GM12892 (cell line): ENCODE data around the gene KRT17.
"Not testable (repeated sequence)": the region's sequence is repeated elsewhere in the genome, so short reads cannot be mapped to it uniquely, and the experiment has no call there.

Experiments used
- DNase-seq: peaks from one replicate; pipeline ENCODE4 v3.0.0; 2011; ENCODE audit not compliant: insufficient read length
- FAIRE-seq: peaks from 2 replicates; lab custom pipeline; 2011; peaks lifted over from hg19 to GRCh38; lab: Jason Lieb, UNC
- POLR2A ChIP-seq: IDR thresholded peaks from 2 replicates; pipeline ENCODE4 v1.6.1; 2011; ENCODE audit warnings: low read depth, low read length, control low read depth
- POLR2AphosphoS5 ChIP-seq: IDR thresholded peaks from 2 replicates; pipeline ENCODE4 v1.6.1; 2011; ENCODE audit warnings: low read depth, low read length, control low read depth
- TAF1 ChIP-seq: IDR thresholded peaks from 2 replicates; pipeline ENCODE4 v1.6.1; 2011; ENCODE audit warnings: low read depth, mild to moderate bottlenecking, control low read depth, low read length, borderline replicate concordance

KRT17 gene

GRCh38 chr17:41614098-41614497, 10.3 kb downstream of the KRT17 start:
- TF ChIP-seq POLR2AphosphoS5 (no peak), TAF1 (no peak), POLR2A (no peak)
- FAIRE-seq (no peak), DNase-seq (no peak)

- FAIRE-seq: no peak
- DNase-seq: no peak
- TF ChIP-seq POLR2AphosphoS5 (no peak), POLR2A (no peak), TAF1 (no peak)
Measured at GRCh38 chr17:41613277-41614082, 10.9 kb downstream of the KRT17 start.

GRCh38 chr17:41612376-41613160, 11.8 kb downstream of the KRT17 start, which contains the start of gene KRT16:
Gene KRT16, minus strand, starts transcription at chr17:41612767. Its CDS starts 79 bp downstream, at chr17:41612688.
- FAIRE-seq, DNase-seq: not testable (repeated sequence)

DNA sequence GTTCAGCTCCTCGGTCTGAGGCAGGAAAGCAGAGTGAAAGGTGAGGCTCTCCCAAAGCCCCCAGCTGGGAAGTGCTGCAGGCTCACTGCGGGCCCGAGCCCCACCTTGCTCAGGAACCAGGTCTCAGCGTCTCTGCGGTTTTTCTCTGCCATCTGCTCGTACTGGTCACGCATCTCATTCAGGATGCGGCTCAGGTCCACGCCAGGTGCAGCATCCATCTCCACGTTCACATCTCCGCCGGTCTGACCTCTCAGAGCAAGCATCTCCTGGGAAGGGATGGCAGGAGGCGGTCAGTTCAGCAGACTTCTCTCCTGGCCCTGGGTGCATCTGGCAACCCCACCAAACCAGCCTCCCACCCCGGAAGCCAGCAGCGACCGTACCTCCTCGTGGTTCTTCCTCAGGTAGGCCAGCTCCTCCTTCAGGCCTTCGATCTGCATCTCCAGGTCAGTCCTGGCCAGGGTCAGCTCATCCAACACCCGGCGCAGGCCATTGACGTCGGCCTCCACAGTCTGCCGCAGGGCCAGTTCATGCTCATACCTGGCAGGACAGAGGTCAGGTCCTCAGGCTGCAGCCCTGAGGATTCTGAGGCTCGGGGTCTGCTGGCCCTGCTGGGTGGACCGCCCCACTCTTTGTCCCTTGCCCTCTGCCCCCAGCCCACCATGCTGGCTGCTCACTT, 13.3 kb downstream of the KRT17 start:
- DNase-seq: no peak
- FAIRE-seq: no peak
- no peak for TF ChIP-seq POLR2AphosphoS5
- TF ChIP-seq TAF1: no peak
- no peak for TF ChIP-seq POLR2A

DNA sequence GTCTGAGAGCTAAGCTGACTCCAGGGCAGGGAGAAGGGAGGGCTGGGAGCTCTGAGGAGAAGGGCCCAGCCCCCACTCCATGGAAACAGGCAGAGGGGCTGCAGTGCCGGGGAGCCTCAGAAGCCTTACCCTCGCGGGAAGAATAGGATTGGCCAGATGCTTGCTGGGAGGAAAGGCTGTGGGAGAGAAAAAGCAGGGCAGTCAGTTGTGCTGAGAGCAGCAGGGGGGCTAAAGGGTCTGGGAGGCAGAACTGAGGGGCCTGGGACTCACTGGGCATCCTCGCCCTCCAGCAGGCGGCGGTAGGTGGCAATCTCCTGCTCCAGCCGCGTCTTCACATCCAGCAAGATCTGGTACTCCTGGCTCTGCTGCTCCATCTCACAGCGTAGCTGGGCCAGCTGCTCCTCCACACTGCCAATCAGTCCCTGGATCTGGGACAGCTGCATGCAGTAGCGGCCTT, 14.3 kb downstream of the KRT17 start:
- DNase-seq, FAIRE-seq: not testable (repeated sequence)

- DNase-seq, FAIRE-seq: not testable (repeated sequence)
Measured at GRCh38 chr17:41606930-41607329, 17.4 kb downstream of the KRT17 start.

DNA sequence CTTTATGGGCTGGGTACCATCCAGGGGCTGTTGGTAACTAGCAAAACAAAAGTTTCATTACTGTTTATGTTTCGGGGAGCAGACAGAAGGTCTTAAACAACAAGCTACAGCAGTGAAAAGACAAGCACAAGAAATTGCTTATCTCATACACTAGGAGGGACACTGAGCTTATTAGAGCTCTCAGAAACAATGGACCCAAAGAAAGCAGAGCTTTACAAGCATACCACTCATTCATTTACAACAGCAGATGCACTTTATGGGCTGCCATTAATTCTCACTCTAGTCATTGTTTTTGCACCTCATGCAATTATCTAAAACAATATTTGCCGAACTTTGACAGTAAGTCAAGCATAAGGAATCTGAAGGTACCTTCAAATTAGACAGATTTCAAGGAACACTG, 21.9 kb downstream of the KRT17 start:
- FAIRE-seq (no peak), DNase-seq (no peak)
- TF ChIP-seq POLR2A (no peak), POLR2AphosphoS5 (no peak), TAF1 (no peak)

DNA sequence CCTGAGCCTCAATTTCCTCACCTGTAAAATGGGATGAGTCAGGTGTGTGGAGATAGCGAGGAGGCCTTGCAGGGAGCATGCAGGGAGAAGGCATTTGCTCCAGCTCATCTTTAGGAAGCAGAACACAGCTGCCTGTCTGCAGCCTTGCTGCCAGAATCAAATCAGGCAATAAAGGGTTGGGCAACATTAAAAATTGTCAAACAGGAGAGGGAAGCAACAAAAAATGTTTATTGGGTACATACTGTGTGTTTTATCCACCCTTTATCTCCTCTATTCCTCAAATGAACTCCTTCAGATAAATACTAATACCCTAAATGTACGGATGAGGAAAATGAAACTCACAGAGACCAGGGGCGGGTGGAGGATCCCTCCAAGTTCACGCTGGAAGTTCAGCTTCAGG, 24.1 kb downstream of the KRT17 start:
- FAIRE-seq: no peak
- TF ChIP-seq TAF1: no peak
- TF ChIP-seq POLR2A: no peak
- TF ChIP-seq POLR2AphosphoS5: no peak
- DNase-seq: no peak

DNA sequence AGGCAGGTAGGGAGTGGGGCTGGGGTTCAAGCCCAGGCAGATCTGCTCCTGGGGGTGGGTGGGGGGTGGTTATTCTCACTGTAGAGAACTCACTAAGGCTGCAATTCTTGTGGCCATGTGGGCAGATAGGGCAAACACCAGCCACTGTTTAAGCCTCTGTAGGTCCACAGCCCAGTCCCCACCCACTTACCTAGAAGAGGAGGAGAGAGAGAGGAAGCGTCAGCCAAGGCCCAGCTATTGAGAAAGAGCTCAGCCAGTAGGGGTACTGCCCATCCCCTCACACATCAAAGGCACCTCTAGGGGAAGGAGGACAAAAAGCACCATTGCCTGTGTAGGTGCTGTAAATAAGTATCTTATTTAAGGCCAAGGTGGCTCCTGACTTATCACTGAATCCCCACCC, 24.7 kb downstream of the KRT17 start:
- FAIRE-seq: no peak
- no peak for TF ChIP-seq TAF1
- no peak for TF ChIP-seq POLR2A
- TF ChIP-seq POLR2AphosphoS5: no peak
- DNase-seq: no peak

- no peak for TF ChIP-seq POLR2A
- FAIRE-seq (no peak), DNase-seq (no peak)
Measured at GRCh38 chr17:41595585-41595984, 28.8 kb downstream of the KRT17 start.

- FAIRE-seq (no peak), DNase-seq (no peak)
- no peak for TF ChIP-seq TAF1
- no peak for TF ChIP-seq POLR2AphosphoS5
- TF ChIP-seq POLR2A: no peak
Measured at GRCh38 chr17:41594363-41594915, 29.9 kb downstream of the KRT17 start.
